Endodermal cell (in vitro differentiated cells): ENCODE results near the gene LVRN. TPM values are rescaled to one million over a fixed set of nuclear protein-coding genes. Genes with fewer than 3 reads are reported as not detected.

Experiments
- DNase-seq: peaks from one replicate; pipeline ENCODE4 v3.0.0-alpha.2; 2017
- H3K27ac ChIP-seq: 2 replicates; pipeline ENCODE4 v1.5.1; 2013; ENCODE audit warnings: mild to moderate bottlenecking, low read depth, low read length, moderate library complexity
- H3K27me3 ChIP-seq: 2 replicates; pipeline ENCODE4 v1.6.1; 2013; ENCODE audit warnings: mild to moderate bottlenecking, low read length, moderate library complexity; ENCODE audit not compliant: insufficient read depth, control insufficient read depth, poor library complexity, severe bottlenecking
- H3K36me3 ChIP-seq: 2 replicates; pipeline ENCODE4 v1.7.0; 2013; ENCODE audit warnings: mild to moderate bottlenecking, low read length, moderate library complexity; ENCODE audit not compliant: control insufficient read depth, insufficient read depth
- H3K4me1 ChIP-seq: one replicate; pipeline ENCODE4 v1.7.0; 2013; ENCODE audit warnings: low read length; ENCODE audit not compliant: control insufficient read depth, insufficient read depth
- H3K4me3 ChIP-seq: 2 replicates; pipeline ENCODE4 v1.5.1; 2013; ENCODE audit warnings: mild to moderate bottlenecking, low read length, moderate library complexity
- H3K9ac ChIP-seq: 2 replicates; pipeline ENCODE4 v1.6.1; 2013; ENCODE audit warnings: mild to moderate bottlenecking, low read length, moderate library complexity; ENCODE audit not compliant: poor library complexity, severe bottlenecking; ENCODE audit errors: extremely low read depth
- H3K9me3 ChIP-seq: 2 replicates; pipeline ENCODE4 v1.6.1; 2013; ENCODE audit warnings: mild to moderate bottlenecking, low read length, moderate library complexity; ENCODE audit not compliant: control insufficient read depth
- H3K27ac Mint-ChIP-seq: 2 replicates; pipeline ENCODE4 v1.8.0; 2020; ENCODE audit warnings: mixed read lengths
- H3K27me3 Mint-ChIP-seq: 2 replicates; pipeline ENCODE4 v1.8.0; 2021; ENCODE audit warnings: mild to moderate bottlenecking, mixed read lengths; ENCODE audit not compliant: insufficient read depth
- H3K36me3 Mint-ChIP-seq: 2 replicates; pipeline ENCODE4 v1.8.0; 2020; ENCODE audit warnings: low read depth, mixed read lengths
- H3K4me1 Mint-ChIP-seq: 2 replicates; pipeline ENCODE4 v1.8.0; 2020; ENCODE audit warnings: mixed read lengths
- H3K4me3 Mint-ChIP-seq: 2 replicates; pipeline ENCODE4 v1.8.0; 2020; ENCODE audit warnings: mild to moderate bottlenecking, moderate library complexity, mixed read lengths
- H3K9me3 Mint-ChIP-seq: 2 replicates; pipeline ENCODE4 v1.8.0; 2020; ENCODE audit warnings: mild to moderate bottlenecking, mixed read lengths
- CTCF ChIP-seq: fragments of 200-600 bp; sonication (generic); conservative IDR thresholded peaks from 2 replicates; pipeline ENCODE4 v1.5.0; 2021; ENCODE audit warnings: antibody characterized with exemption, mild to moderate bottlenecking
- WGBS, 2 experiments: methylation state at CpG; one replicate each; pipeline versions ENCODE4 v1.1.5 to v1.1.7; 2013; ENCODE audit warnings: missing lambda C conversion rate in 2 of 2, mixed read lengths in 1 of 2; ENCODE audit not compliant: insufficient coverage in 1 of 2, insufficient read length in 1 of 2; 5-methylcytosine and 5-hydroxymethylcytosine counted together
- total RNA-seq, 2 donors: library from RNA; stranded (reverse); fragmentation: NEBNext Ultra II Directional in 1 of 2; extraction: Animal tissue kit (Norgen Biotek cat#: 25700) in 1 of 2; gene quantifications; 2 replicates in 1 of 2; 3 replicates in 1 of 2; pipeline ENCODE4 v1.2.1, GENCODE V29; 2021

Gene LVRN
- total RNA-seq, 2 donors from 2014 or later = 0.26 to 0.38 TPM

- WGBS, 2 experiments = 89 to 100% methylated on average over 2 of the region's 2 CpGs
Observed at GRCh38 chr5:116046823-116047222, 84.5 kb downstream of the LVRN start.

GRCh38 chr5:116058346-116058936 is 96.2 kb downstream of the LVRN start:
- Mint-ChIP-seq H3K9me3 (no peaks in the 10 kb centered on the region), H3K4me1 (no peaks in the 10 kb centered on the region), H3K27me3 (peaks cover 2% of the 10 kb centered on the region)

More at GRCh38 chr5:116046823-116047222, 84.5 kb downstream of the LVRN start:
- H3K27ac ChIP-seq = no peak overlapping the region
- no peaks in the 10 kb centered on the region for H3K36me3 ChIP-seq
- H3K27me3 ChIP-seq = no peaks in the 10 kb centered on the region
- Mint-ChIP-seq H3K4me3 (no peak overlapping the region), H3K27ac (no peak overlapping the region), H3K36me3 (no peaks in the 10 kb centered on the region), H3K4me1 (no peaks in the 10 kb centered on the region), H3K9me3 (no peaks in the 10 kb centered on the region), H3K27me3 (peaks cover 2% of the 10 kb centered on the region)
- no peak for DNase-seq
- no peak overlapping the region for H3K4me3 ChIP-seq
- TF ChIP-seq CTCF = no peak
- no peak overlapping the region for H3K9ac ChIP-seq
- no peaks in the 10 kb centered on the region for H3K9me3 ChIP-seq
- H3K4me1 ChIP-seq = no peaks in the 10 kb centered on the region

GRCh38 chr5:116062352-116062751 is 100.1 kb downstream of the LVRN start:
- no peak overlapping the region for H3K4me3 Mint-ChIP-seq
- Histone ChIP-seq H3K36me3 (no peaks in the 10 kb centered on the region), H3K9ac (no peak overlapping the region), H3K4me3 (no peak overlapping the region), H3K27ac (no peak overlapping the region), H3K27me3 (no peaks in the 10 kb centered on the region), H3K4me1 (no peaks in the 10 kb centered on the region), H3K9me3 (no peaks in the 10 kb centered on the region)
- no peaks in the 10 kb centered on the region for H3K36me3 Mint-ChIP-seq
- TF ChIP-seq CTCF = no peak
- H3K27me3 Mint-ChIP-seq = peaks cover 2% of the 10 kb centered on the region
- H3K9me3 Mint-ChIP-seq = no peaks in the 10 kb centered on the region
- 96 to 100% methylated on average over 1 to 2 of the region's 2 CpGs for WGBS, 2 experiments
- no peaks in the 10 kb centered on the region for H3K4me1 Mint-ChIP-seq
- H3K27ac Mint-ChIP-seq = no peak overlapping the region
- DNase-seq = no peak

More at GRCh38 chr5:116058346-116058936, 96.2 kb downstream of the LVRN start:
- H3K9ac ChIP-seq = no peak overlapping the region
- no peaks in the 10 kb centered on the region for H3K9me3 ChIP-seq
- DNase-seq = no peak
- no peak overlapping the region for H3K4me3 ChIP-seq
- H3K27ac ChIP-seq = no peak overlapping the region
- 77 to 86% methylated on average over 7 to 13 of the region's 13 CpGs for WGBS, 2 experiments
- no peak for TF ChIP-seq CTCF
- Mint-ChIP-seq H3K36me3 (no peaks in the 10 kb centered on the region), H3K27ac (no peak overlapping the region), H3K4me3 (no peak overlapping the region)
- H3K4me1 ChIP-seq = no peaks in the 10 kb centered on the region
- no peaks in the 10 kb centered on the region for H3K36me3 ChIP-seq
- H3K27me3 ChIP-seq = no peaks in the 10 kb centered on the region
